Measurements from ENCODE around the gene TESK1.

DNA sequence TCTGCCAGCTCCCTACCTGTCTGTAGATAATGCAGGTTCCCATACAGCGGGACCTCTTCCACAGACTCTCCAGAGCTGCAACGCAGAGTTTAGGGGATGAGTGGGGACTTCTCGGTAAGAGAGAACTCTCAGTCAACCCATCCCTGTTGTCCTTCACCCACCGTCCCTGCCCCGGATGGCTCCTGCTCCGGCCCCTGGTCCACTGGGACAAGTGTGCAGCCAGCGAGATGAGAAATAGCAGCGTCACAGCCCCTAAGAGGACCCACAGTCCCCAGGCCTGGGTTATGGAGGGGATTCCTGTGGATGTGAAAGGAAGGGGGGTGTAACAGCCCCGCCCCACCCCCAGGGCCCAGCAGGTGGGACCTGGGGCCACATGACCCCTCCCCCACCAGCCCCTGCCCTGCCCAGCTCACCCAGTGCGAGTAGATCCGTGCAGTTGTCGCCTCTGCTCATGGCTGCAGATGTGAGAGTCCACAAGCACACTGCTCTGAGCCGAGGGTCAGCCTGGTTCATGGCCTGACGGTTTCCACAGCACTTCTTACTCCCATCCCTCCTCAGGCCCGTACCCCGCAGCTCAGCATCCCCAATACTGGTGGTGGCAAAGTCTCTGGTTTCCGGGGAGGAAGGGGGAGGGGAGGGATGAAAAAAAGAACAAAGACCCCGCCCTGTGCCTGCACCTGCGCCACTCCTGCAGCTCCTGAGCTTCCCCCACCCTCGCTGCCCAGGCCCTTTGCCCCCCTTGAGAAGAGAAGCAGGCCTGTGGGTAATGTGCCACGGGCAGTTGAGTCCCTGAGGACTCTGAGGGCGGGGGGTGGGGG, 45.5 kb downstream of the TESK1 start, which contains the start of gene SIT1:
- no peak for TF ChIP-seq CTCF (IDR thresholded peaks at IDR 0.05)
- no peak for TF ChIP-seq POLR2A (IDR thresholded peaks at IDR 0.05)
